Rectal smooth muscle tissue (tissue), 1 donor: ENCODE measurements around the gene PTPRR.

Experiments used
- H3K27ac ChIP-seq: one replicate; pipeline ENCODE4 v1.7.0; 2013; ENCODE audit warnings: low read depth, low read length, inconsistent platforms
- H3K27me3 ChIP-seq: one replicate; pipeline ENCODE4 v1.7.0; 2013; ENCODE audit warnings: low read length; ENCODE audit not compliant: control insufficient read depth, insufficient read depth
- H3K36me3 ChIP-seq: one replicate; pipeline ENCODE4 v1.7.0; 2013; ENCODE audit warnings: low read length; ENCODE audit not compliant: control insufficient read depth, insufficient read depth
- H3K4me1 ChIP-seq: one replicate; pipeline ENCODE4 v1.7.0; 2013; ENCODE audit warnings: low read length; ENCODE audit not compliant: control insufficient read depth, insufficient read depth
- H3K4me3 ChIP-seq: one replicate; pipeline ENCODE4 v1.7.0; 2013; ENCODE audit warnings: low read length
- H3K9ac ChIP-seq: one replicate; pipeline ENCODE4 v1.7.0; 2013; ENCODE audit warnings: low read length

Gene PTPRR

DNA sequence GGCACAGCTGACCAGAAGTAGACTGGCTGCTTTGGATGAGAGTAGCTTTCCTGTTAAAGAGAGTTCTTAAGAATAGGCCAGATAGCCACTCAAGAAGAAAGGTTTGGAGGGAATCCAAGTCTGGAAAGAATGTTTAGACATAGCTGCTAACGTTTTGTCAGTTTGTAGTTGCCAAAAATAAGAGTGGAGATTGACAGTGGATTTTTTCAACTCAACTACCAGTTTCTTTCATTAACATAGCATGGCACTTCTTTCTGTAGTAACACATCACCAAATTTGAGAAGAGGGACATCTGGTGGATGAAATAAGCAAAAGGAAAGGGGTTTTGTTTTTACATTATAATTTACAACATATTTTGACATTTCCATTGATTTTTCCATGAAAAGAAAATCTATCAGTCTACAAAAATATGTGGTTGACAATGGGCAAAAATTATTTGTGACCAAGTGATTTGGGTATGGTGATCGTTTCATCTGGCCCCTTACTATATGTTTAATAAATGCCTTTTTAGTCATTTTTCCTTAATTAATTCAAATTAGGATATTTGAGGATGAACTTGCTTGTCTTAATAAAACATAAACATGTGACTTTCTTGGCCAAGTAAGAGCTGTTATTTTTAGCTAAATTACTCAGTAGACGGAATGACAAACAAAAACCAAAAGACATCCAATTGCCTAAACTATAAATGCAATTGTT lies 71.1 kb downstream of the PTPRR start:
- H3K9ac ChIP-seq, result no peak overlapping the region
- H3K27me3 ChIP-seq, result no peaks in the 10 kb centered on the region
- no peak overlapping the region for H3K4me3 ChIP-seq
- no peaks in the 10 kb centered on the region for H3K36me3 ChIP-seq
- H3K4me1 ChIP-seq, result no peaks in the 10 kb centered on the region
- no peak overlapping the region for H3K27ac ChIP-seq

DNA sequence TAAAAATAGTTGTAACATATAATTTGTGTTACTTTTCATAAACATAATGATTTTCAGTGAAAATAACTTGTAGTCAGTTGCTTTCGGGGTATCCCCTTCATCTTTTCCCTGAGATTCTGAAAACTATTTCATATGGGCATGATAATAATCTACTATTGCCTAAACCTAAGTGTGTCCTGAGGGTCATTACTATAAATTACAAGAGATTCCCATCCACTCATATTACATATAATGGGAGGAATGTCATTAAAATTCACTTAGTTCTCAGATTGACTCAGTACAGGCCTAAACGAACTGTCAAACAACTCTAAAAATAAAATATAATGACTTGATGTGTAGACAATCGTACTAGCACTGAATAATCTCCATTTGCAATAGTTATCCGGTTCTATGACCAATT lies 72.7 kb downstream of the PTPRR start:
- no peaks in the 10 kb centered on the region for H3K36me3 ChIP-seq
- H3K9ac ChIP-seq, result no peak overlapping the region
- H3K4me3 ChIP-seq, result no peak overlapping the region
- no peaks in the 10 kb centered on the region for H3K4me1 ChIP-seq
- no peaks in the 10 kb centered on the region for H3K27me3 ChIP-seq
- H3K27ac ChIP-seq, result no peak overlapping the region

DNA sequence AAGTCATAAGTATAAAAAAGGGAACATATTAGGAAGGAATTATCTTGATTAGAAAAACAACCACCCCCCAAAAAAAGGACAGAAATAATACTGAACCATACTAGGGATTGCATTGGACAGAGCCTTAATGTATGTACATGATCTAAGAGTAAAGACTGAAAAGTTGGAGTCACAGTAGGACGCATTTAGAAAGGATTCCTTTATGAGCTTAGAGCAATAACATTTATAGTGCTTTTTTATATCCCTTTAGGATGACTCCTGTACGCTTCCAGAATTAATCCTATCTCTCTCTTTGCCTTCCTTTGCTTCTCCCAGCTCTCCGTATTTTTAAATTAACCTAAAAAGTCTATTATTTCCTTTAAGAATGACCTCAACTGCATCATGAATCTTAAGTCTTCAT lies 75.3 kb downstream of the PTPRR start:
- no peaks in the 10 kb centered on the region for H3K4me1 ChIP-seq
- no peaks in the 10 kb centered on the region for H3K27me3 ChIP-seq
- H3K27ac ChIP-seq, result no peak overlapping the region
- no peaks in the 10 kb centered on the region for H3K36me3 ChIP-seq
- no peak overlapping the region for H3K9ac ChIP-seq
- no peak overlapping the region for H3K4me3 ChIP-seq

DNA sequence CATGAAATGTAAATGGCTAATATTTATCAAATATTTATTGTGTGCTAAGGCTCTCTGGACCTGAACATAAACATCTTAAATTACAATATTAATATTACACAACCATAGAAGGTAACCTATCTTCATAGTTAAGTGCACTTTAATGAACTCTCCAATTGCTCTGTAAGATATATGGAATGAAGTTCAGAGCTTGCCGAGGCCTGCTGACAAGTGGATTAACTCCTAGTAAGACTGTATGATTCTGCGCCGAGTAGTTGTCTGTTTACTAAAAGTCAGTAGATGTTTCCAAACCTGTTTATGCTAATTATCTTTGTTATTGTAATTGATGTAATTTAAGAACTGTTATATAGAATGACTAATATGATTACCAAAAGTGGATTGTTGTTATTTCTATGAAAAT lies 77.2 kb downstream of the PTPRR start:
- Histone ChIP-seq H3K27ac (no peak overlapping the region), H3K4me3 (no peak overlapping the region), H3K36me3 (no peaks in the 10 kb centered on the region), H3K4me1 (no peaks in the 10 kb centered on the region), H3K9ac (no peak overlapping the region), H3K27me3 (no peaks in the 10 kb centered on the region)

DNA sequence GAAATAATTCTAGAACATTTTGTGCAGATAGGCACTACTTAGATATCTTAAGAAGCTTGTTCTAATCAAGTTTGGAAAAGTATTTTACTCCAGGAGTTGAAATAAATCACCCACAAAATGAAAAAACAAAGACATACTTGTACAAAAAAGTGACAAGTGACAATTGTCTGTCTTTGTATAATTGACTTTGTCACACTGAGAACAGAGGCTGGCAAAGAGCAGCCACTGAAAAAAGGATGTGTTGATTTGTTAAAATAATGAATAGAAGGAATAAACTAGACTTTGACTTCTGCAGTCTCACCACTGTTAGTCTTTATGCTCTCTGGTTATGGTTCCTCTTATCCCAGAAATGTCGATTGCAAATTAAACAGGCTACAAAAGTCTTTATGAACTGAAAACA lies 77.6 kb downstream of the PTPRR start:
- H3K27me3 ChIP-seq, result no peaks in the 10 kb centered on the region
- no peaks in the 10 kb centered on the region for H3K36me3 ChIP-seq
- no peak overlapping the region for H3K4me3 ChIP-seq
- H3K27ac ChIP-seq, result no peak overlapping the region
- H3K4me1 ChIP-seq, result no peaks in the 10 kb centered on the region
- no peak overlapping the region for H3K9ac ChIP-seq

DNA sequence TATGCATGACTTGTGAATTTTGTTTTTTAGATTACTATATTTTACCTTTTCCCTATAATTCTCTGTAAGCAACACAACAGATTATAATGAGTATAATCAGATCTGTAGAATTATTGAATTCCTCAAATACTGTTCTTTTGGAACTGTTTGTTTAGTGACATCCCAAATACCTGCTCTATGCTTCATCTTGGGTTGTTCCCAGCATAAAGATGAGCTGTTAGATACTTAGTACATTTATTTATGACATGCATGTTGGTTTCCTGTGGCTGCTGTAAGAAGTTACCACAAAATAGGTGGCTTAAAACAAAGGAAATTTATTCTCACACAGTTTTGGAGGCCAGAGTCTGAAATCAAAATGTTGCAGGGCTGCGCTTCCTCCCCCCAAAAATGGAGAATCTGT lies 78.4 kb downstream of the PTPRR start:
- H3K4me1 ChIP-seq, result no peaks in the 10 kb centered on the region
- no peak overlapping the region for H3K4me3 ChIP-seq
- H3K36me3 ChIP-seq, result no peaks in the 10 kb centered on the region
- H3K27me3 ChIP-seq, result no peaks in the 10 kb centered on the region
- no peak overlapping the region for H3K9ac ChIP-seq
- H3K27ac ChIP-seq, result no peak overlapping the region

DNA sequence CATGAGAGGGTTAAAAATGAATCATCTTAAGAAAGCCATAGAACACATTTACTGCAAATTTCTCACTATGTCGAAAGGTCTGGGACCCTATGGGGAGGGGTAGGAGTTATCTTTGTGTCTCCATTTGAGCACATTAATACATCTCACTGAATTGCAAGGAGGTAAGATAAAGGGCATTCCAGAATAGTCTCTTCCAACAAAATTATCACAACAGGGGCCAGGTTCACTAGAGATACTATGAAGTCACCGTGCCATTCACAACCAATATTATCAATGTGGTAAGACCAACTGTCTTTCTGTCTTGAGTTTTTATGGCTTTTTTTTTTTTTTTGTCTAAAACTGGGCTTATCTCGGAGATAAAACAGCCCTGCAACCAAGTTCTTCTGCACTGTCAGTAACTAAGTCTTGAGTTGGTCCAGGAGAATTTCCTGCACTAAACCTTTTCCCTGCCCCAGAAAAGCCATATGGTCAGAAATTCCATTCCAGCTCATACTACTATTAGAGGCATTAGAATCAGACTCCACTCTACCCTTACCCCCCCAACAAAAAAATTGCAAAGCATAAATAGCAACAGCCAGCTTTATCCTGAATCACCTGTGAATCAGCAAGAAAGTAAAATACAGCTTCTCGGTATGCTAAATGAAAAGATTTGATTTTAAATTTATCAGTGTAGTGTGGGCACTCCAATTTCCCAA lies 79.7 kb downstream of the PTPRR start:
- Histone ChIP-seq H3K36me3 (no peaks in the 10 kb centered on the region), H3K27ac (no peak overlapping the region), H3K9ac (no peak overlapping the region), H3K4me1 (no peaks in the 10 kb centered on the region), H3K27me3 (no peaks in the 10 kb centered on the region), H3K4me3 (no peak overlapping the region)

DNA sequence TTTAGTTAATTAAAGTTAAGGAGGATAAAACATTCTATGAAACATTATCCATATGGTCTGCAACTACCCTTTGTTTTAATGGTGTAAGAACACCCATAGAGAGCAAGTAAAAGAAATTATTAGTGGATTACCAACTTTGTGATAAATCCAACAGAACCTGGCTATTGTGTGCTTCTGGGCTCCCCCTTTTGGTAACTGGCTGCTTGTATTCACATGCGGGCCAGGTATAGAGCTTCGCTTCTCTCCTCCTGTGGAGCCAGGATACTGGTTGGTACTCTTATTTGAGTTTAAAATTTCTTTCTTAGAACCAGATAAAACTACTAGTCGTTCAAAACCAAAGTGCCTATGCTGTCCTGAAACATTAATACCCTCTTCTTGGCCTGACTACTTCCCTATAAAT lies 81.0 kb downstream of the PTPRR start:
- no peaks in the 10 kb centered on the region for H3K27me3 ChIP-seq
- no peak overlapping the region for H3K27ac ChIP-seq
- H3K4me1 ChIP-seq, result no peaks in the 10 kb centered on the region
- H3K36me3 ChIP-seq, result no peaks in the 10 kb centered on the region
- no peak overlapping the region for H3K9ac ChIP-seq
- H3K4me3 ChIP-seq, result no peak overlapping the region

DNA sequence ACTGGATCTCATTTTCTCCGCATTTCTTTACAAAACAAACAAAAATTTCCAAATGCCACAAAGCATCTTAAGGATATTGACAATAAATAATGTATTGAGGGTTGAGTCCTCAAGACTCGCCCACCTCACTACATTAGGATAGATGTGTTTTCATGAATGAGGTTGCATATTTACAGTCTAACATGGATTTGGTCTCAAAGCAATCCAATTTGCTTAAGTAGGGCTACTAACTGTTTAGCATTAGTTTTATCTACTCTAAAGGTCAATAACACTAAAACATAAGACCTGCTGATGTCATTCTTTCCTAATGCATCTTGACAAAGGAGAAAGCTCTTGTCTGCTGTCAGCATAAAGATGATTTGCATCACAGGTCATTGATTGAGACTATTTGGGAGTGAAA lies 82.4 kb downstream of the PTPRR start:
- H3K4me1 ChIP-seq, result no peaks in the 10 kb centered on the region
- no peaks in the 10 kb centered on the region for H3K36me3 ChIP-seq
- no peak overlapping the region for H3K9ac ChIP-seq
- no peak overlapping the region for H3K27ac ChIP-seq
- no peak overlapping the region for H3K4me3 ChIP-seq
- H3K27me3 ChIP-seq, result no peaks in the 10 kb centered on the region

DNA sequence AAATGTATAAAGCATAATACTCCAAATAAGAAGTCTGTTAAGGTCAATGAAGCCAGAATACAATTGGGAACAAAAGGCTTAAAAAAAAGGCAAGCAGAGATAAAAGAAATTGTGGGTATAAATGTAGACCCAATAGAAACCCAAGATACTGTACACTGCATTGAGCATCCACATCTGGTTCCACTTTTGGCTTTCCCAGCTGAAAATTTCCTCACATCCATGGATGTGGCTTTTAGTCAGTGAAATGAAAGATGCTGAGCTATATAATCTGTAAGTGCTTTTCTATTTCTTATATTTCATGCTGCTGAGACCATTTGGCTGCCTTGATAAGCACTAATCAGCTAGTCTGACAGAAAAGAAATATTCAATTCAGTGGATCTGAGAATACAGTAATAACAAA lies 83.5 kb downstream of the PTPRR start:
- H3K9ac ChIP-seq, result no peak overlapping the region
- no peak overlapping the region for H3K27ac ChIP-seq
- H3K4me1 ChIP-seq, result no peaks in the 10 kb centered on the region
- no peaks in the 10 kb centered on the region for H3K36me3 ChIP-seq
- H3K4me3 ChIP-seq, result no peak overlapping the region
- H3K27me3 ChIP-seq, result no peaks in the 10 kb centered on the region

DNA sequence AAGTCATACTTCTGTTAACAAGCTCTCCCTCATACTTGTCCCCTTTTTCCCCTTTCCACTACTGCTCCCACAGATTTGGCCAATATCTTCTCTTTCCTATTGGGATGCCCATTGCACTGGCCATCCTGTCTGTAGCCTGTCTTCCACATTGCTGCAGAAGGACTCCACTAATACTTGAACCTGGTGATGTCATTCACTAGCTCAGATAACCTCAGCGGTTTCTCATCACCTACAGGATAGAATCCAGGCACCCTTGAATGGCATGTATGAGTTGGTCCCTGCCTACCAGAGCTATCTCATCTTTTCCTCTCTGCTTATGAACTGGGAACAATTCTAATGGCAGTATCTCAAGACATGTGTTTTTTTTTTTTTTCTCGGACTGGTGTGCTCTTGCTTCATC lies 84.6 kb downstream of the PTPRR start:
- Histone ChIP-seq H3K4me3 (no peak overlapping the region), H3K27me3 (no peaks in the 10 kb centered on the region), H3K36me3 (no peaks in the 10 kb centered on the region), H3K4me1 (no peaks in the 10 kb centered on the region), H3K27ac (no peak overlapping the region), H3K9ac (no peak overlapping the region)

DNA sequence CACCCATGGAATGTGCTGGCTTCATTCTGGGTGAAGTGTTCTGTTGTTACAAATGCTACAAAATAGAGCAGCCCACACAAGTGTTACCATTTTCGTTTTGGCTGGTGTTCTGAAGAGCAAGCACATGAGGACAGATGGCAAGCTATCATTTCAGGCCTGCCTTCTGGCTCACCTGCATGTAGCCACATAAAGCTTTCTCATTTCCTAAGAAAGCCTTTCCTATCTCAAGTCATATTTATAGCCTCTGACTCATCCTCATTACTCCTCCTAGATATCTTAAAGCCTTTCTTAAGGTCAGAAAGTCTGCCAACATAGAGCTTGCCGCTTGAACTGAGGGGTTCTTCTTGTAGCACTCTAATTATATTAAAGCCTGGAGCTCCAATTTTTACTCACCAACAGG lies 89.0 kb downstream of the PTPRR start:
- Histone ChIP-seq H3K27ac (no peak overlapping the region), H3K9ac (no peak overlapping the region), H3K4me1 (no peaks in the 10 kb centered on the region), H3K27me3 (no peaks in the 10 kb centered on the region), H3K4me3 (no peak overlapping the region), H3K36me3 (no peaks in the 10 kb centered on the region)
